T47D (cell line): ENCODE data around the gene LRRC71.
A peak's percentile ranks its signal among the peaks of the same experiment; 100 is the strongest.

ENCODE experiments used
- DNase-seq, 2 experiments: peaks; one replicate each; pipeline versions ENCODE4 v3.0.0 to v3.0.0-alpha.2; 2011 to 2012; ENCODE audit warnings: low read depth in 1 of 2, low spot score in 1 of 2
- JUND ChIP-seq: IDR thresholded peaks from 2 replicates; pipeline ENCODE4 v1.6.1; 2012; ENCODE audit warnings: low read depth
- in situ Hi-C: cut with HindIII; loops from 2 replicates; pipeline ENCODE4 v1.10.0; 2016; ENCODE audit warnings: low sequenced_read_pairs, low pct_unique_long_range_greater_than_20kb

The LRRC71 gene

GRCh38 chr1:156927215-156928042, 7.0 kb downstream of the LRRC71 start:
- in situ Hi-C loops, result no loop called here
- TF ChIP-seq JUND, result no peak

GRCh38 chr1:156928043-156928602, 7.7 kb downstream of the LRRC71 start:
- DNase-seq, result no peak
- TF ChIP-seq JUND, result no peak
- in situ Hi-C loops, result no loop called here

More at GRCh38 chr1:156927215-156928042, 7.0 kb downstream of the LRRC71 start:
- peak; percentile 87 to 91 for DNase-seq

GRCh38 chr1:156929596-156930238, 9.3 kb downstream of the LRRC71 start:
- in situ Hi-C loops, result no loop called here
- TF ChIP-seq JUND, result no peak
- no peak for DNase-seq

- DNase-seq, result no peak
- in situ Hi-C loops, result no loop called here
These were observed 10.1 kb downstream of the LRRC71 start for GRCh38 chr1:156930483-156930882.

GRCh38 chr1:156931211-156931952, 10.9 kb downstream of the LRRC71 start:
- DNase-seq, result no peak

More at GRCh38 chr1:156930483-156930882, 10.1 kb downstream of the LRRC71 start:
- TF ChIP-seq JUND, result no peak

GRCh38 chr1:156931974-156932710, 11.7 kb downstream of the LRRC71 start:
- TF ChIP-seq JUND, result no peak
- in situ Hi-C loops, result no loop called here
- no peak for DNase-seq

More at GRCh38 chr1:156931211-156931952, 10.9 kb downstream of the LRRC71 start:
- no peak for TF ChIP-seq JUND
- in situ Hi-C loops, result no loop called here

GRCh38 chr1:156933136-156933535, 12.7 kb downstream of the LRRC71 start:
- no peak for DNase-seq
- TF ChIP-seq JUND, result no peak
- in situ Hi-C loops, result no loop called here

GRCh38 chr1:156935505-156936128, 15.2 kb downstream of the LRRC71 start:
- TF ChIP-seq JUND, result no peak
- in situ Hi-C loops, result no loop called here

GRCh38 chr1:156936191-156936590, 15.8 kb downstream of the LRRC71 start:
- no peak for TF ChIP-seq JUND
- in situ Hi-C loops, result no loop called here
- DNase-seq, result no peak

More at GRCh38 chr1:156935505-156936128, 15.2 kb downstream of the LRRC71 start:
- DNase-seq, result no peak

GRCh38 chr1:156936721-156937220, 16.3 kb downstream of the LRRC71 start:
- TF ChIP-seq JUND, result no peak
- in situ Hi-C loops, result no loop called here

GRCh38 chr1:156937883-156938282, 17.5 kb downstream of the LRRC71 start:
- DNase-seq, result no peak
- in situ Hi-C loops, result no loop called here
- TF ChIP-seq JUND, result no peak

More at GRCh38 chr1:156936721-156937220, 16.3 kb downstream of the LRRC71 start:
- DNase-seq, result no peak
